Measurements from ENCODE around the gene KMT2E.

KMT2E gene

GRCh38 chr7:105013816-105014692 lies at the start of gene KMT2E:
TSS of gene KMT2E (plus strand) at chr7:105014205. CDS start at chr7:105040953, 26,748 bp downstream.
- no peak; the same call in 1 of the 2 replicates for TF ChIP-seq CTCF (IDR thresholded peaks at IDR 0.05; ENCODE audit: borderline replicate concordance, insufficient read depth, low read depth, low read length)
- H3K4me3 ChIP-seq (ENCODE audit: low read depth, low read length), result peak within 1 kb of the TSS; percentile 89

GRCh38 chr7:104964626-104965236 lies 49.3 kb upstream of the KMT2E start:
- TF ChIP-seq CTCF (IDR thresholded peaks at IDR 0.05; ENCODE audit: borderline replicate concordance, insufficient read depth, low read depth, low read length), result no peak
- H3K4me3 ChIP-seq (ENCODE audit: low read depth, low read length), result no peak overlapping the region

GRCh38 chr7:104966022-104966421 lies 48.0 kb upstream of the KMT2E start:
- no peak overlapping the region for H3K4me3 ChIP-seq (ENCODE audit: low read depth, low read length)
- no peak for TF ChIP-seq CTCF (IDR thresholded peaks at IDR 0.05; ENCODE audit: borderline replicate concordance, insufficient read depth, low read depth, low read length)

- TF ChIP-seq CTCF (IDR thresholded peaks at IDR 0.05; ENCODE audit: borderline replicate concordance, insufficient read depth, low read depth, low read length), result no peak
- no peak overlapping the region for H3K4me3 ChIP-seq (ENCODE audit: low read depth, low read length)
These were observed 46.9 kb upstream of the KMT2E start for GRCh38 chr7:104967088-104967487.

- TF ChIP-seq CTCF (IDR thresholded peaks at IDR 0.05; ENCODE audit: borderline replicate concordance, insufficient read depth, low read depth, low read length), result no peak
- H3K4me3 ChIP-seq (ENCODE audit: low read depth, low read length), result no peak overlapping the region
These were observed 46.4 kb upstream of the KMT2E start for GRCh38 chr7:104967595-104967994.

- TF ChIP-seq CTCF (IDR thresholded peaks at IDR 0.05; ENCODE audit: borderline replicate concordance, insufficient read depth, low read depth, low read length), result no peak
- no peak overlapping the region for H3K4me3 ChIP-seq (ENCODE audit: low read depth, low read length)
These were observed 45.4 kb upstream of the KMT2E start for GRCh38 chr7:104968648-104969047.

All from GM12875 (cell line).